IMR-90 (cell line): ENCODE measurements around the gene PCBP3. TPM values are rescaled to one million over a fixed set of nuclear protein-coding genes. Genes with fewer than 3 reads are reported as not detected.

Source experiments
- BHLHE40 ChIP-seq: fragments of 150-350 bp; IDR thresholded peaks from 2 replicates; pipeline ENCODE4 v1.6.1; 2016; ENCODE audit warnings: mild to moderate bottlenecking, low read depth, low read length
- CEBPB ChIP-seq: IDR thresholded peaks from 2 replicates; pipeline ENCODE4 v1.6.1; 2012; ENCODE audit warnings: low read depth, low read length, improper control_type of control experiment
- CHD1 ChIP-seq: IDR thresholded peaks from 2 replicates; pipeline ENCODE4 v1.6.1; 2012; ENCODE audit warnings: low read depth, low read length, improper control_type of control experiment
- MAZ ChIP-seq: IDR thresholded peaks from 2 replicates; pipeline ENCODE4 v1.6.1; 2012; ENCODE audit warnings: low read depth, mild to moderate bottlenecking, low read length, improper control_type of control experiment, moderate library complexity, borderline replicate concordance
- NFE2L2 ChIP-seq: fragments of 150-350 bp; IDR thresholded peaks from 2 replicates; pipeline ENCODE4 v1.6.1; 2016; ENCODE audit warnings: low read depth, mild to moderate bottlenecking, low read length
- POLR2A ChIP-seq: IDR thresholded peaks from 2 replicates; pipeline ENCODE4 v1.6.1; 2012; ENCODE audit warnings: mild to moderate bottlenecking, low read depth, low read length
- RAD21 ChIP-seq: IDR thresholded peaks from 2 replicates; pipeline ENCODE4 v1.6.1; 2012; ENCODE audit warnings: low read length, improper control_type of control experiment
- polyA plus RNA-seq, 3 experiments: library from polyadenylated mRNA; depleted of rRNA; stranded (reverse); fragments of >200 nt; gene quantifications; 2 replicates each; pipeline ENCODE4 v1.2.3, GENCODE V29; 2012; ENCODE audit warnings: low replicate concordance in 1 of 3
- total RNA-seq: library from RNA; depleted of rRNA; stranded (reverse); fragments of >200 nt; gene quantifications from 2 replicates; pipeline ENCODE4 v1.2.3, GENCODE V29; 2012

The PCBP3 gene
- total and polyA plus RNA-seq, 2 of the 4 experiments (the other 2 are of a cell fraction), result 2.9 to 3.9 TPM

DNA sequence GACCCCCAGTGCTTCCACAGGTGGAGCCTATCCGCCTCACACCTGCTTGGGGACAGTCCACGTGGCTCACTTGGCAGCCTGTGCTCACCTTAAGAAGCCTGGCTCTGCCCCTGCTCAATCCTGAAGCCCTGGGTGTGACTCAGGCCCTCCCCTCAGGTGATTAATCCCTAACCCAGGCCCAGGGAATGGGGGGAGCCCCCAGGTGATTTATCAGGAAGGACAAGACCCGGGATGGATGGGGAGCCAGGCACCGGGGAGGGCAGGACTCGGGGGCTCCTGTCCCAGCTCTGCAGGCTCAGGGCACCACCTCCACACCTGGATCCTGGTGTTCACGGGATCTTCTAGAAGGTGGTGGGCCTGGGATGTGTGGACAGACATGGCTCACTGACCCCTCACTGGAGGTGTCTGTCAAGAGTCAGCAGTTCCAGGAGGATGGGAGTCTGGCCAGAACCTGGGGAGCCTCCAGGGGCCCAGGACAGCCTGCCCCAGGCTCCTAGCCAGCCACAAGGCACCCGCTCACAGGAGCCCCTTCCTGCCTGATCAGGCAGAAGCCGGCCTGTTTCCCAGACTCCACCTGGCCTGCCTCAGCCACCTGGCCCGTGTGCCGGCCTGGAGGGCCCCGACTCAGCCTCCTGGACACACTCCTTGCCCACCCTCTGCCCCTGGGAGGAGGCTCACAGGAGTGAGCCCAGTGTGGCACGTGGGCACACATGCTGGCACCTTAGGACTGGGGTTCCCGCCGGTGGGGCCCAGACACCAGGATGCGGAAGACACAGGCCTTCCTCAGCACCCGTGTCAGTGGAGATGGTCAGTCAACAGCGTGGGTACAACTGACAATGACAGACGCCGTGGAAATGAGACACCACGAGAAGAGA is 299.5 kb downstream of the PCBP3 start (continued):
- TF ChIP-seq BHLHE40 (no peak), MAZ (no peak), CEBPB (no peak), NFE2L2 (no peak), POLR2A (no peak), RAD21 (no peak), CHD1 (no peak)
